Measurements from ENCODE around the gene TMEM121.

The TMEM121 gene

GRCh38 chr14:105484069-105484996 is 42.0 kb upstream of the TMEM121 start:
- DNase-seq (ENCODE audit: low read depth) = no peak
- TF ChIP-seq CTCF (IDR thresholded peaks at IDR 0.05; ENCODE audit: low read depth, low read length, missing control alignments) = no peak
- no peak overlapping the region for H3K4me3 ChIP-seq (ENCODE audit: low read depth, low read length)

GRCh38 chr14:105484997-105485393 is 41.4 kb upstream of the TMEM121 start:
- H3K4me3 ChIP-seq (ENCODE audit: low read depth, low read length) = no peak overlapping the region
- DNase-seq (ENCODE audit: low read depth) = no peak
- no peak for TF ChIP-seq CTCF (IDR thresholded peaks at IDR 0.05; ENCODE audit: low read depth, low read length, missing control alignments)

- peak; percentile 45 for TF ChIP-seq CTCF (IDR thresholded peaks at IDR 0.05; ENCODE audit: low read depth, low read length, missing control alignments)
- no peak overlapping the region for H3K4me3 ChIP-seq (ENCODE audit: low read depth, low read length)
Observed at GRCh38 chr14:105485739-105486162, 40.6 kb upstream of the TMEM121 start.

GRCh38 chr14:105486163-105486973 is 40.0 kb upstream of the TMEM121 start, which contains the start of gene CRIP1:
Gene CRIP1 (plus strand): TSS chr14:105486886. CDS start chr14:105487260, 374 bp downstream.
- no peak for TF ChIP-seq CTCF (IDR thresholded peaks at IDR 0.05; ENCODE audit: low read depth, low read length, missing control alignments)
- H3K4me3 ChIP-seq (ENCODE audit: low read depth, low read length) = peak within 1 kb of the TSS; percentile 85

More at GRCh38 chr14:105485739-105486162, 40.6 kb upstream of the TMEM121 start:
- DNase-seq (ENCODE audit: low read depth) = no peak

GRCh38 chr14:105486974-105487448 is 39.4 kb upstream of the TMEM121 start:
- H3K4me3 ChIP-seq (ENCODE audit: low read depth, low read length) = peak overlapping the region; percentile 85
- DNase-seq (ENCODE audit: low read depth) = no peak
- TF ChIP-seq CTCF (IDR thresholded peaks at IDR 0.05; ENCODE audit: low read depth, low read length, missing control alignments) = no peak

More at GRCh38 chr14:105486163-105486973, 40.0 kb upstream of the TMEM121 start, which contains the start of gene CRIP1:
- no peak for DNase-seq (ENCODE audit: low read depth)

GRCh38 chr14:105487449-105487985 is 38.9 kb upstream of the TMEM121 start:
- DNase-seq (ENCODE audit: low read depth) = no peak
- no peak for TF ChIP-seq CTCF (IDR thresholded peaks at IDR 0.05; ENCODE audit: low read depth, low read length, missing control alignments)
- peak overlapping the region; percentile 85 for H3K4me3 ChIP-seq (ENCODE audit: low read depth, low read length)

Data from GM12864 (cell line).